ENCODE data around the gene MINPP1.
"Not testable (repeated sequence)": the region's sequence is repeated elsewhere in the genome, so short reads cannot be mapped to it uniquely, and the experiment has no call there.

MINPP1 gene

GRCh38 chr10:87504640-87505365 lies at the start of gene MINPP1:
Gene MINPP1 (plus strand): TSS chr10:87504893. CDS start chr10:87504916, 23 bp downstream.
- peak; percentile 83 for FAIRE-seq
- DNase-seq (ENCODE audit: insufficient read length, low spot score), result peak; percentile 90

- DNase-seq (ENCODE audit: insufficient read length, low spot score), result not testable (repeated sequence)
Measured at GRCh38 chr10:87456586-87457220, 48.0 kb upstream of the MINPP1 start.

GRCh38 chr10:87461751-87462150 lies 42.9 kb upstream of the MINPP1 start:
- not testable (repeated sequence) for DNase-seq (ENCODE audit: insufficient read length, low spot score); FAIRE-seq

More at GRCh38 chr10:87456586-87457220, 48.0 kb upstream of the MINPP1 start:
- not testable (repeated sequence) for FAIRE-seq

GRCh38 chr10:87466849-87467248 lies 37.8 kb upstream of the MINPP1 start:
- FAIRE-seq; DNase-seq (ENCODE audit: insufficient read length, low spot score): not testable (repeated sequence)

- not testable (repeated sequence) for FAIRE-seq
Measured at GRCh38 chr10:87488733-87489132, 16.0 kb upstream of the MINPP1 start.

GRCh38 chr10:87490285-87490684 lies 14.4 kb upstream of the MINPP1 start:
- not testable (repeated sequence) for DNase-seq (ENCODE audit: insufficient read length, low spot score); FAIRE-seq

More at GRCh38 chr10:87488733-87489132, 16.0 kb upstream of the MINPP1 start:
- DNase-seq (ENCODE audit: insufficient read length, low spot score), result not testable (repeated sequence)

GRCh38 chr10:87492450-87492849 lies 12.2 kb upstream of the MINPP1 start:
- FAIRE-seq; DNase-seq (ENCODE audit: insufficient read length, low spot score): not testable (repeated sequence)

- not testable (repeated sequence) for DNase-seq (ENCODE audit: insufficient read length, low spot score); FAIRE-seq
Measured at GRCh38 chr10:87495446-87495845, 9.2 kb upstream of the MINPP1 start.

- not testable (repeated sequence) for FAIRE-seq; DNase-seq (ENCODE audit: insufficient read length, low spot score)
Measured at GRCh38 chr10:87497386-87497785, 7.3 kb upstream of the MINPP1 start.

- FAIRE-seq; DNase-seq (ENCODE audit: insufficient read length, low spot score): not testable (repeated sequence)
Measured at GRCh38 chr10:87498106-87498789, 6.4 kb upstream of the MINPP1 start.

GRCh38 chr10:87500646-87501048 lies 4.0 kb upstream of the MINPP1 start:
- FAIRE-seq, result no peak
- DNase-seq (ENCODE audit: insufficient read length, low spot score), result no peak

GRCh38 chr10:87503401-87503800 lies 1.3 kb upstream of the MINPP1 start:
- DNase-seq (ENCODE audit: insufficient read length, low spot score), result no peak
- FAIRE-seq, result no peak

GRCh38 chr10:87503886-87504285 lies 807 bp upstream of the MINPP1 start:
- DNase-seq (ENCODE audit: insufficient read length, low spot score), result no peak
- no peak for FAIRE-seq

GRCh38 chr10:87504307-87504639 lies 420 bp upstream of the MINPP1 start:
- FAIRE-seq, result no peak
- no peak for DNase-seq (ENCODE audit: insufficient read length, low spot score)

GRCh38 chr10:87505366-87506111 lies 846 bp downstream of the MINPP1 start:
- DNase-seq (ENCODE audit: insufficient read length, low spot score) (peak; percentile 48), FAIRE-seq (no peak)

GRCh38 chr10:87506956-87507355 lies 2.3 kb downstream of the MINPP1 start:
- FAIRE-seq (no peak), DNase-seq (ENCODE audit: insufficient read length, low spot score) (no peak)

- DNase-seq (ENCODE audit: insufficient read length, low spot score) (no peak), FAIRE-seq (no peak)
Measured at GRCh38 chr10:87507879-87508483, 3.3 kb downstream of the MINPP1 start.

- FAIRE-seq, result no peak
- DNase-seq (ENCODE audit: insufficient read length, low spot score), result no peak
Measured at GRCh38 chr10:87508837-87509236, 4.1 kb downstream of the MINPP1 start.

GRCh38 chr10:87510025-87510424 lies 5.3 kb downstream of the MINPP1 start:
- DNase-seq (ENCODE audit: insufficient read length, low spot score) (no peak), FAIRE-seq (no peak)

GRCh38 chr10:87511526-87511925 lies 6.8 kb downstream of the MINPP1 start:
- DNase-seq (ENCODE audit: insufficient read length, low spot score) (no peak), FAIRE-seq (no peak)

All from HTR-8/SVneo (cell line).